Breast epithelium (tissue), 4 donors: ENCODE measurements around the gene RILPL2. TPM values are rescaled to one million over a fixed set of nuclear protein-coding genes. Genes with fewer than 3 reads are reported as not detected.
"Not testable (repeated sequence)": the region's sequence is repeated elsewhere in the genome, so short reads cannot be mapped to it uniquely, and the experiment has no call there.

Experiments
- DNase-seq, 2 donors: peaks; one replicate each; pipeline ENCODE4 v3.0.0-alpha.2; 2019; ENCODE audit warnings: low spot score in 2 of 2
- H3K27ac ChIP-seq, 2 donors: fragments of 200-600 bp; sonication (generic) in 1 of 2; one replicate each; pipeline ENCODE4 v1.5.1; 2016 to 2019; ENCODE audit warnings: mild to moderate bottlenecking in 1 of 2
- H3K27me3 ChIP-seq, 2 donors: fragments of 200-600 bp; sonication (generic) in 1 of 2; one replicate each; pipeline versions ENCODE4 v1.5.1 to v1.6.0; 2017 to 2019; ENCODE audit warnings: control low read depth in 1 of 2, mild to moderate bottlenecking in 1 of 2
- H3K36me3 ChIP-seq: fragments of 200-600 bp; one replicate; pipeline ENCODE4 v1.5.1; 2019
- H3K4me1 ChIP-seq, 2 donors: fragments of 200-600 bp; sonication (generic); one replicate each; pipeline ENCODE4 v1.5.1; 2016 to 2019; ENCODE audit warnings: control low read depth in 1 of 2
- H3K4me3 ChIP-seq, 3 donors: fragments of 200-600 bp; sonication (generic); 1 replicate in 2 of 3; 2 replicates in 1 of 3; pipeline ENCODE4 v1.5.1; 2016 to 2019; ENCODE audit warnings: mild to moderate bottlenecking in 3 of 3, moderate library complexity in 2 of 3
- H3K9me3 ChIP-seq, 2 donors: fragments of 200-600 bp; sonication (generic) in 1 of 2; one replicate each; pipeline ENCODE4 v1.5.1; 2016 to 2019; ENCODE audit warnings: control low read depth in 1 of 2
- POLR2A ChIP-seq: fragments of 450-650 bp; IDR thresholded peaks from one replicate; pipeline ENCODE4 v1.6.1; 2016; ENCODE audit warnings: antibody characterized with exemption, mild to moderate bottlenecking, moderate library complexity
- POLR2AphosphoS5 ChIP-seq, 3 donors: sonication (generic); formaldehyde crosslinking; IDR thresholded peaks; one replicate each; pipeline ENCODE4 v1.6.1; 2017; ENCODE audit warnings: antibody characterized with exemption in 3 of 3
- intact Hi-C: fragments of 100-400 bp; cut with DNase I; formaldehyde crosslinking; loops from one replicate; pipeline ENCODE4 v1.15.1; 2023; ENCODE audit warnings: low total_unique reads
- total RNA-seq, 3 donors: library from RNA; depleted of rRNA; stranded (reverse); fragments of >200 nt; gene quantifications; one replicate each; pipeline ENCODE4 v1.1.0, GENCODE V29; 2016
- TF ChIP-seq, protein P1 (sequence below), 3 donors: fragments of 450-650 bp; IDR thresholded peaks; one replicate each; pipeline ENCODE4 v1.5.1; 2016 to 2017; ENCODE audit warnings: antibody characterized with exemption in 3 of 3, mild to moderate bottlenecking in 3 of 3, moderate library complexity in 3 of 3

The RILPL2 gene
- total RNA-seq, 3 donors from 2014 or later, result 8.9 to 11.8 (median 9.1) TPM

DNA sequence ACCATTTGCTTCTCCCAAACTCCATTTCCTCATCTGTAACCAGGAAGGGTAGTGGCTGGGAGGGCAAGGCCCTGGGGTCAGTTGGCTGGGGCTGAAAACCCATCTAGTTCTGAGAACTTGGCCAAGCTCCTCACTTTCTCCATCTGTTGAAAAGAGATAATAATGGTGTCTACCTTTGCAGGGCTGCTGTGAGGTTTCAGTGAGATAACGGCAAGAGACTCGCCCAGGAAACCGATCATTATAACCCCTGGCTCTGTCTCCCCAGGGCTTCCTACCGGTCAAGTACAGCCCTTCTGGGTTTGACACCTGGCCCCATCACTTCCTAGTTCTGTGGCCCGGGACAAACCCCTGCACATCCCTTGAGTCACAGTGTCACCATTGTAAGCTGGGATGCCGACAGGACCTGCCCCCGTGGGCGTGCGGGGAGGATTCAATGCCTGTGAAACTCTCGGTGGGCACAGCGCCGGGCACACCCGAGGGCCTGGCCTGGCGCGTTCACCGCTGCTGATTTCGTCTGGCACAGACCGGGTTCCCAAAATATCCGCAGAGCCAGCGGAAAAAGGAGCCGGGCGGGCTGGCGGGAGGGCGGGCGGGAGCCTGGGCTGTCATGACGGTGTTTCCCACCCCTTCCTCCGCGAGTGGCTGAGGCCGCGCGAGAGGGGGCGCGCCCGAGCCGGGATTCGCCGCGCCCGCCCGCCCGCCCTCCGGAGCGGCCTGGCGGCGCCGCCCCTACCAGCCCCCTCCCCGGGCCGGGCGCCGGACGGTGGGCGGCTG, 48.1 kb downstream of the RILPL2 start:
- Histone ChIP-seq H3K4me3 (peak overlapping the region; percentile 43 to 77 (median 71)), H3K27ac (peak overlapping the region; percentile 82 to 95), H3K27me3 (no peaks in the 10 kb centered on the region), H3K4me1 (peaks cover 6 to 9% of the 10 kb centered on the region in 2 donors), H3K36me3 (no peaks in the 10 kb centered on the region), H3K9me3 (no peaks in the 10 kb centered on the region)
- DNase-seq, result peak; percentile 69 to 71
- intact Hi-C loops, result loop anchor here (10.0 kb wide), 1 partner anchor 86 kb away; no protein-coding TSS in a partner anchor
- TF ChIP-seq POLR2AphosphoS5 (IDR thresholded peaks at IDR 0.05), result peak in 2 of 3 donors; percentile 36 to 53
- TF ChIP-seq, protein P1, sequence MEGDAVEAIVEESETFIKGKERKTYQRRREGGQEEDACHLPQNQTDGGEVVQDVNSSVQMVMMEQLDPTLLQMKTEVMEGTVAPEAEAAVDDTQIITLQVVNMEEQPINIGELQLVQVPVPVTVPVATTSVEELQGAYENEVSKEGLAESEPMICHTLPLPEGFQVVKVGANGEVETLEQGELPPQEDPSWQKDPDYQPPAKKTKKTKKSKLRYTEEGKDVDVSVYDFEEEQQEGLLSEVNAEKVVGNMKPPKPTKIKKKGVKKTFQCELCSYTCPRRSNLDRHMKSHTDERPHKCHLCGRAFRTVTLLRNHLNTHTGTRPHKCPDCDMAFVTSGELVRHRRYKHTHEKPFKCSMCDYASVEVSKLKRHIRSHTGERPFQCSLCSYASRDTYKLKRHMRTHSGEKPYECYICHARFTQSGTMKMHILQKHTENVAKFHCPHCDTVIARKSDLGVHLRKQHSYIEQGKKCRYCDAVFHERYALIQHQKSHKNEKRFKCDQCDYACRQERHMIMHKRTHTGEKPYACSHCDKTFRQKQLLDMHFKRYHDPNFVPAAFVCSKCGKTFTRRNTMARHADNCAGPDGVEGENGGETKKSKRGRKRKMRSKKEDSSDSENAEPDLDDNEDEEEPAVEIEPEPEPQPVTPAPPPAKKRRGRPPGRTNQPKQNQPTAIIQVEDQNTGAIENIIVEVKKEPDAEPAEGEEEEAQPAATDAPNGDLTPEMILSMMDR (IDR thresholded peaks at IDR 0.05), result no peak
- no peak for TF ChIP-seq POLR2A

DNA sequence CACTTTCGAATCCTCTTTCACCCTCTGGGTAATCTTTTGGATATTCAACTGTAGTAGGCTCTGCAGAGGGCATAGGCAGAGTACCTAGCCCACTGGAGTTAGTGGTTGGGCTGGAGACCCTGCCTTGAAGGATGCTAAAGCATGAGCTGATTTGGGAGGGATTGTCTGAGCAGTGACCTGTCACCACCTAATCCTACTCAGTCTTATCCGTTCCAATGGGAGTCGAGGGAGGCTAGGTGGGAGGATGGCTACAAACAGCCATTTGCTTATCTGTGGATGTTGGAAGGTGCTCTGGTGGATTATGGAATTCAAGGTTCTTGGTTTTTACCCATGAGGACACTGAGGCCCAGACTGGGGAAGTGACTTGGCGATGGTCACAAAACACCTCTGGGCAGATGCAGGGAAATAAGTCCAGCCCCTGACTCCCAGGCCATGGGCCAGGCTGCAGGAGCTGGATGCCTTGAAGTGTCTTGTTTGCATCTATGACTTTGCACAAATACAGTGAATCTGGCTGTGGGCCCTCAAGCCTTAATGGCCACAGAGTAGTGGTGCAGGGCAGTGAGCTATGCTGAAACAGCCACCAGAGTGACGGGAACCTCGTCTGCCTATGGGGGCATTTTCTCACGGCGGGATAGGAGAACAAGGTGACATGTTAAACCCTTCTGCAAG, 48.8 kb downstream of the RILPL2 start:
- no peak for DNase-seq
- Histone ChIP-seq H3K4me3 (peak overlapping the region; percentile 43 to 77 (median 71)), H3K4me1 (peaks cover 6 to 9% of the 10 kb centered on the region in 2 donors), H3K27me3 (no peaks in the 10 kb centered on the region), H3K36me3 (no peaks in the 10 kb centered on the region), H3K9me3 (no peaks in the 10 kb centered on the region), H3K27ac (peak overlapping the region; percentile 82 to 95)
- intact Hi-C loops, result loop anchor here (10.0 kb wide), 1 partner anchor 87 kb away; no protein-coding TSS in a partner anchor
- TF ChIP-seq, protein P1 (IDR thresholded peaks at IDR 0.05), result no peak
- no peak for TF ChIP-seq POLR2A
- no peak for TF ChIP-seq POLR2AphosphoS5 (IDR thresholded peaks at IDR 0.05)

DNA sequence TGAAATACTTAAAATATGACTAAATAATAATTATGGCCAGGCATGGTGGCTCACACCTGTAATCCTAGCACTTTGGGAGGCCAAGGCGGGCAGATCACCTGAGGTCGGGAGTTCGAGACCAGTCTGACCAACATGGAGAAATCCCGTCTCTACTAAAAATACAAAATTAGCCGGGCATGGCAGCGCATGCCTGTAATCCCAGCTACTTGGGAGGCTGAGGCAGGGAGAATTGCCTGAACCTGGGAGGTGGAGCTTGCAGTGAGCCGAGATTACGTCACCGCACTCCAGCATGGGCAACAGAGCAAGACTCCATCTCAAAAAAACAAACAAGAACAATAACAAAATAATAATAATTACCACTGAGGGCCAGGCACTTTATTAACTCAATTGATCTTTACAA, 50.9 kb downstream of the RILPL2 start:
- intact Hi-C loops, result loop anchor here (10.0 kb wide), 1 partner anchor 89 kb away; no protein-coding TSS in a partner anchor
- H3K27ac ChIP-seq, H3K9me3 ChIP-seq, H3K36me3 ChIP-seq, H3K4me1 ChIP-seq, DNase-seq, H3K4me3 ChIP-seq, H3K27me3 ChIP-seq: not testable (repeated sequence)

DNA sequence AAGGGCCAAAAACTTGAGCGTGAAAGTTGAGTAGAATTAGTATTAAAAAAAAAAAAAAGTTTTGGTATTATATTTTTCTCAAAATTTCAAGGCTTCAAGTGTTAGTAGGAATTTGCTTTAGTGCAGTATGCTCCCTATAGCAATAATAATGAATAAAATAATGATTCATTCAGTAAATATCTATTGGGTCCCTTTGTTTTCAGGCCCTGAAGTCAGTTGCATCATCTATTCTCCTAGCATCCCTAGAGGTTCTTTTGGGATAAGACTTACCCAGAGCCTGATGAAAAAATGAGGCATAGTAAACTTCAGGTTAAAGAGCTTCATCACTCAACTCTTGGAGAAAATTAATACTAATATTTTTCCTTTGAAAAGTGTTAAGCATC, 51.5 kb downstream of the RILPL2 start:
- Histone ChIP-seq H3K4me1 (peaks cover 4 to 6% of the 10 kb centered on the region in 2 donors), H3K27me3 (no peaks in the 10 kb centered on the region), H3K9me3 (no peaks in the 10 kb centered on the region), H3K36me3 (no peaks in the 10 kb centered on the region), H3K27ac (peak overlapping the region in 1 of 2 donors; percentile 76), H3K4me3 (peak overlapping the region; percentile 71 to 96 (median 75))
- intact Hi-C loops, result loop anchor here (10.0 kb wide), 1 partner anchor 90 kb away; no protein-coding TSS in a partner anchor
- TF ChIP-seq POLR2AphosphoS5 (IDR thresholded peaks at IDR 0.05) (no peak), POLR2A (no peak)
- TF ChIP-seq, protein P1 (IDR thresholded peaks at IDR 0.05), result no peak
- DNase-seq, result no peak

DNA sequence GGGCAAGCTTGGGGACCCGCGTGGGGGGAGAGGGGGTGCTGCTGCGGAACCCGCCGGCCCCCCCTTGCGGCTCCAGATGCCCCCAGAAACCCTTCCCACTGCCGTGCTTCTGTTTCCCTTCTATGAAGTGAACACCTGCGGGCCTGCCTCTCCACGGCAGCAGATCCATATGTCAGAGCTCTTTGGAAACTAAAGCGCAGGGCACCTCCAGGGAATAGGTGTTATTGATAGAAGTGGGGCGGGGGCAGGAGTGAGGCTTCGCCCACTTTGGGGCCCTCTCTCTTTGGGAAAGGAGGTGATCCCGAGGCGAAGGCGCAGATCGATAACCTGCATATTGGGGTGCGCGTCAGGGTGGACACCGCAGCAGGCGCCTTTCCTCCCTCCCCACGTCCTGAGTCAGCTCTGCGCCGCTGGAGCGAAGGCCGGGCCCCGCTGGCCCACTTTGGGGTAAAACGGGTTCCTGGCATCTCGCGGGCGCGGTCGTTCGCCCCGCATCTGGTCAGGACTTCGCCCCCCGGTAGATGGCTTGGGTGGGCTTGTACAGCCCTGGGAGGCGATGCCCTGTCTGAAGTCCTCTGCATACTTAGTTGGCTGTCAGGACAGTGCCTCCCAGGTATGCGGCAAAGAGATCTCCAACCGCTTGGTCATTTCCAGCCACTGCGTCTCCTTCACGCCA, 52.0 kb downstream of the RILPL2 start:
- Histone ChIP-seq H3K27ac (peak overlapping the region; percentile 66 to 76), H3K27me3 (no peaks in the 10 kb centered on the region), H3K4me3 (peak overlapping the region; percentile 71 to 96 (median 75)), H3K4me1 (peaks cover 4 to 6% of the 10 kb centered on the region in 2 donors), H3K9me3 (no peaks in the 10 kb centered on the region), H3K36me3 (no peaks in the 10 kb centered on the region)
- no peak for DNase-seq
- TF ChIP-seq, protein P1 (IDR thresholded peaks at IDR 0.05), result no peak
- TF ChIP-seq POLR2A, result no peak
- no peak for TF ChIP-seq POLR2AphosphoS5 (IDR thresholded peaks at IDR 0.05)
- intact Hi-C loops, result loop anchor here (10.0 kb wide), 1 partner anchor 90 kb away; no protein-coding TSS in a partner anchor
